Activated naive CD4-positive, alpha-beta T cell treated with anti-CD3 and anti-CD28 coated beads, Interleukin-2, amount 50 U/mL, for 24 hours (primary cell): ENCODE results near the gene DBX2.
"Not testable (repeated sequence)": the region's sequence is repeated elsewhere in the genome, so short reads cannot be mapped to it uniquely, and the experiment has no call there.

Experiments used
- H3K27ac Mint-ChIP-seq: one replicate; pipeline ENCODE4 v1.8.0; 2021; ENCODE audit warnings: mild to moderate bottlenecking, mixed read lengths
- H3K27me3 Mint-ChIP-seq: one replicate; pipeline ENCODE4 v1.8.0; 2021; ENCODE audit warnings: mixed read lengths
- H3K36me3 Mint-ChIP-seq: one replicate; pipeline ENCODE4 v1.8.0; 2021; ENCODE audit warnings: mixed read lengths
- H3K4me1 Mint-ChIP-seq: one replicate; pipeline ENCODE4 v1.8.0; 2021; ENCODE audit warnings: mixed read lengths
- H3K4me3 Mint-ChIP-seq: one replicate; pipeline ENCODE4 v1.8.0; 2021; ENCODE audit warnings: mild to moderate bottlenecking, mixed read lengths
- H3K9me3 Mint-ChIP-seq: one replicate; pipeline ENCODE4 v1.8.0; 2021; ENCODE audit warnings: mixed read lengths

DBX2 gene

GRCh38 chr12:45050751-45051571 is at the start of gene DBX2:
Gene DBX2, minus strand, starts transcription at chr12:45051099. Its CDS starts 172 bp downstream, at chr12:45050927.
- H3K4me3 Mint-ChIP-seq = no peak within 1 kb of the TSS
- no peaks in the 10 kb centered on the region for H3K4me1 Mint-ChIP-seq
- no peaks in the 10 kb centered on the region for H3K36me3 Mint-ChIP-seq
- no peaks in the 10 kb centered on the region for H3K9me3 Mint-ChIP-seq
- peaks cover 40% of the 10 kb centered on the region for H3K27me3 Mint-ChIP-seq
- H3K27ac Mint-ChIP-seq = no peak within 1 kb of the TSS

DNA sequence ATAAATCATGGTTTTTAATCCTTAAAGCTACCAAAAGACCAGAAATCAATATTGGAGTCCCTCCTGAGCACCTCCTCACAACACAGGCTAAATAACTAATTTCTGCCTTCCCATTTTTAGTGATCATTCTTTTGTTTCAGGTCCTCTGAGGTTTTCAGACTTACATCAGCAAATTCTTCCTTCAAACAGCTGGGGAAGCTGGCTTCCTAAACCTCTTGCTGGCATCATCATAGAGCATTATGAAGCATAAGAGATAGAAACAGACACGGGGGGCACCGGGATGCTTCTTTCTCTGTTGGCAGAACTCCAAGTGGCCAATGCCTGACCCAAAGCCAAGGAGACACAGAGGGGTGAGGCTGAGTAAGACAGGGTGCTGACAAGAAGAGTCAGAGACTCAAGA is 47.9 kb upstream of the DBX2 start:
- Mint-ChIP-seq H3K27ac (no peak overlapping the region), H3K9me3 (no peaks in the 10 kb centered on the region), H3K36me3 (no peaks in the 10 kb centered on the region), H3K27me3 (peaks cover 15% of the 10 kb centered on the region), H3K4me1 (no peaks in the 10 kb centered on the region), H3K4me3 (no peak overlapping the region)

GRCh38 chr12:45095417-45095816 is 44.5 kb upstream of the DBX2 start:
- not testable (repeated sequence) for H3K36me3 Mint-ChIP-seq, H3K4me3 Mint-ChIP-seq, H3K9me3 Mint-ChIP-seq, H3K4me1 Mint-ChIP-seq, H3K27ac Mint-ChIP-seq
- peaks cover 17% of the 10 kb centered on the region for H3K27me3 Mint-ChIP-seq

DNA sequence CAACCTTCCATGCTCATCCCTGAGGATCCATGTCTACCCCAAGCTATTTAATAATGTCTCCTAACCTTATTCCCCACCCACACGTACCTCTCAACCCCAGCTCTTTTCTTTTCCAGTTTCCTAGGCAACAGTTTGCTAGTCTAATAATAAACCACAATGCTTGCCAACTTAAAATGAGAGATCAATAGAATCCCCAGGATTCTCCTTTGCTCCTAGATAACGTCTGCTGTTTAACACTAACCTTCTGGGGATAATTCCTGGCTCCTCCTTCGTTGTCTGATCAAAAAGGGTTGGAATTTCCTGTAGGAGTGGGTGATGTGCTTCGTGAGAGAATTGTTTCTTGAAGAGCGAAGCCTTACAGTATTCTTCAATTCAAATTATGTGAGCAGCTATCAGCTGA is 42.2 kb upstream of the DBX2 start:
- Mint-ChIP-seq H3K36me3 (no peaks in the 10 kb centered on the region), H3K27ac (no peak overlapping the region), H3K4me3 (no peak overlapping the region), H3K27me3 (peaks cover 13% of the 10 kb centered on the region), H3K9me3 (no peaks in the 10 kb centered on the region), H3K4me1 (no peaks in the 10 kb centered on the region)

DNA sequence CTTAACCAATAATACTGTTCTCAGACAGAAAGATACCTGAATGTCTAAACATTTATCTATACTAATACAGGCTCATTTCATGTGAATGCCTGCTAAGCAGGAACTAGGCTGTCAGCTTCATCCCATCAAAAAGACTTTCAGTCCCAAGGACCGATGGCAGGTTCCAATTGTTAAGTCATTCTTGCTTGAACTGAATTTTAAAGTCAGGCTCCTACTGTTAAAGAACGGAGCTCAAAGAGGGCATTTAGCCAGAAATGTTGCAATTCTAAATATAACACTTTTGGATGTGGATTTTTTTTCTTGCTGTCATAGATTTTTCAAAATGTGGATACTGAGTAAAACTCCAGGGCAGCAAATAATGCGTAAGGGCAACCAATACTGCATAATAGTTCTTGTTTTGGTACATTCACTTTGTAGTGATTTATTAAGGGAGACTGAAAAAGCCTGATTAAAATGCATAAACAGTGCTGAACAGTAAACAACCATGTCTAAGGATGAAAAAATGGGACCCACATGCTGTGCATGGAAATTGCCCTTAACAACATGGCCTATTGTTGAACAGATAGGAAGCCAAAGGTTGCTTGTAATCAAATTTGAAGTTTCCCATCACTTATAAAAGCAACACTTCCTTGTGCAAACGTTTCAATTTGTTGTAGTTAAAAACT is 38.6 kb upstream of the DBX2 start:
- Mint-ChIP-seq H3K36me3 (no peaks in the 10 kb centered on the region), H3K9me3 (peaks cover 5% of the 10 kb centered on the region), H3K27ac (no peak overlapping the region), H3K27me3 (peaks cover 11% of the 10 kb centered on the region), H3K4me1 (no peaks in the 10 kb centered on the region), H3K4me3 (no peak overlapping the region)

GRCh38 chr12:45088608-45089007 is 37.7 kb upstream of the DBX2 start:
- H3K9me3 Mint-ChIP-seq = peaks cover 5% of the 10 kb centered on the region
- H3K36me3 Mint-ChIP-seq = no peaks in the 10 kb centered on the region
- peaks cover 9% of the 10 kb centered on the region for H3K27me3 Mint-ChIP-seq
- H3K4me3 Mint-ChIP-seq = no peak overlapping the region
- H3K27ac Mint-ChIP-seq = no peak overlapping the region
- no peaks in the 10 kb centered on the region for H3K4me1 Mint-ChIP-seq

DNA sequence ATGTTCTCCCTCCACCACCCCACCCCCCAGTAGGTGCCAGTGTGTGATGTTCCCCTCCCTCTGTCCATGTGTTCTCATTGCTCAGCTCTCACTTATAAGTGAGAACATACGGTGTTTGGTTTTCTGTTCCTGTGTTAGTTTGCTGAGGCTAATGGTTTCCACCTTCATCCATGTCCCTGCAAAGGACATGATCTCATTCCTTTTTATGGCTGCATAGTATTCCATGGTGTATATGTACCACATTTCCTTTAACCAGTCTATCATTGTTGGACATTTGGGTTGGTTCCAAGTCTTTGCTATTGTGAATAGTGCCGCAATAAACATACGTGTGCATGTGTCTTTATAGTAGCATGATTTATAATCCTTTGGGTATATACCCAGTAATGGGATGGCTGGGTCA is 33.3 kb upstream of the DBX2 start:
- H3K4me3 Mint-ChIP-seq, H3K9me3 Mint-ChIP-seq, H3K27me3 Mint-ChIP-seq, H3K4me1 Mint-ChIP-seq, H3K27ac Mint-ChIP-seq, H3K36me3 Mint-ChIP-seq: not testable (repeated sequence)

GRCh38 chr12:45077251-45077650 is 26.4 kb upstream of the DBX2 start:
- H3K36me3 Mint-ChIP-seq = no peaks in the 10 kb centered on the region
- H3K4me1 Mint-ChIP-seq = no peaks in the 10 kb centered on the region
- H3K9me3 Mint-ChIP-seq = no peaks in the 10 kb centered on the region
- peaks cover 11% of the 10 kb centered on the region for H3K27me3 Mint-ChIP-seq
- H3K4me3 Mint-ChIP-seq = no peak overlapping the region
- H3K27ac Mint-ChIP-seq = no peak overlapping the region

- H3K27me3 Mint-ChIP-seq = peaks cover 11% of the 10 kb centered on the region
- no peaks in the 10 kb centered on the region for H3K9me3 Mint-ChIP-seq
- H3K4me3 Mint-ChIP-seq = no peak overlapping the region
- no peaks in the 10 kb centered on the region for H3K4me1 Mint-ChIP-seq
- no peak overlapping the region for H3K27ac Mint-ChIP-seq
- no peaks in the 10 kb centered on the region for H3K36me3 Mint-ChIP-seq
These were observed 25.6 kb upstream of the DBX2 start for GRCh38 chr12:45076417-45077026.

GRCh38 chr12:45075587-45076282 is 24.8 kb upstream of the DBX2 start:
- peaks cover 11% of the 10 kb centered on the region for H3K27me3 Mint-ChIP-seq
- no peaks in the 10 kb centered on the region for H3K36me3 Mint-ChIP-seq
- H3K9me3 Mint-ChIP-seq = no peaks in the 10 kb centered on the region
- no peaks in the 10 kb centered on the region for H3K4me1 Mint-ChIP-seq
- no peak overlapping the region for H3K4me3 Mint-ChIP-seq
- no peak overlapping the region for H3K27ac Mint-ChIP-seq

GRCh38 chr12:45065125-45065626 is 14.3 kb upstream of the DBX2 start:
- Mint-ChIP-seq H3K27ac (no peak overlapping the region), H3K4me3 (no peak overlapping the region), H3K9me3 (no peaks in the 10 kb centered on the region), H3K36me3 (no peaks in the 10 kb centered on the region), H3K4me1 (no peaks in the 10 kb centered on the region), H3K27me3 (peaks cover under 1% of the 10 kb centered on the region)

GRCh38 chr12:45060976-45061375 is 10.1 kb upstream of the DBX2 start:
- Mint-ChIP-seq H3K27me3 (peaks cover 3% of the 10 kb centered on the region), H3K9me3 (no peaks in the 10 kb centered on the region), H3K27ac (no peak overlapping the region), H3K4me1 (no peaks in the 10 kb centered on the region), H3K4me3 (no peak overlapping the region), H3K36me3 (no peaks in the 10 kb centered on the region)

DNA sequence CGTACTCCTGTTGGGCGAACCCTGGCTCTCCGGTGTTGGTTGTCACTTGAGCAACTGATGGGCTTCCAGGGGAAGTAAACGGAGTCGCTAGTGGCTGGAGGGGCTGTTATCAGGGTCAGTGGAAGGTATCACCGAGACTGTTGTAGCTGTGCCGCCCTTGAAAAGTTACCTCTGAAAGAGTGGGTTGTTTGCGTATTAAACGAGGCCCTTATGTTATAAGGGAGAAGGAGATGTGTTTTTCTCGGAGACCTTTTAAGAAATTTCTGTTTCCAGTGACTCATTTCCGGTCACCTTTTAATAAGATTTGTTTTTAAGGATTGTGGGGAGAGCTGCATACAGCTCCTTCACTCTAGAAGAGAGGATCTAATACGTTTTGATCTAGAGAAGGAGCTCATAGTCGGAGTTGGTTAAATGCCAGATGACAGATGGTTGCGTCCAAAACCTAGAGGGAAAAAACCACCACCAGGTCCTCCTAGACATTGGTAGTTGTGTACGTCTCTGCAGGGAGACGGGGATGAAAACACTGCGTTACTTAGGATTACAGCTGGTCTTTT is 750 bp upstream of the DBX2 start:
- no peaks in the 10 kb centered on the region for H3K4me1 Mint-ChIP-seq
- H3K4me3 Mint-ChIP-seq = no peak overlapping the region
- peaks cover 37% of the 10 kb centered on the region for H3K27me3 Mint-ChIP-seq
- H3K27ac Mint-ChIP-seq = no peak overlapping the region
- no peaks in the 10 kb centered on the region for H3K36me3 Mint-ChIP-seq
- no peaks in the 10 kb centered on the region for H3K9me3 Mint-ChIP-seq

GRCh38 chr12:45049912-45050750 is 768 bp downstream of the DBX2 start:
- no peak overlapping the region for H3K27ac Mint-ChIP-seq
- H3K36me3 Mint-ChIP-seq = no peaks in the 10 kb centered on the region
- no peaks in the 10 kb centered on the region for H3K9me3 Mint-ChIP-seq
- H3K4me1 Mint-ChIP-seq = no peaks in the 10 kb centered on the region
- H3K27me3 Mint-ChIP-seq = peaks cover 40% of the 10 kb centered on the region
- no peak overlapping the region for H3K4me3 Mint-ChIP-seq

GRCh38 chr12:45042599-45042998 is 8.3 kb downstream of the DBX2 start:
- H3K4me1 Mint-ChIP-seq = no peaks in the 10 kb centered on the region
- no peak overlapping the region for H3K27ac Mint-ChIP-seq
- H3K4me3 Mint-ChIP-seq = no peak overlapping the region
- H3K36me3 Mint-ChIP-seq = no peaks in the 10 kb centered on the region
- H3K9me3 Mint-ChIP-seq = no peaks in the 10 kb centered on the region
- H3K27me3 Mint-ChIP-seq = peaks cover 19% of the 10 kb centered on the region
